HEK293T (cell line): ENCODE measurements around the gene PDX1.

Source experiments
- CTCF ChIA-PET: fragments of 350-600 bp; formaldehyde crosslinking; extraction: SDS; loops from one replicate; lab custom pipeline; 2021; ENCODE audit warnings: antibody characterized with exemption, inconsistent platforms; lab: Yijun Ruan, JAX
- POLR2A ChIA-PET: fragments of 350-600 bp; formaldehyde crosslinking; extraction: SDS; loops from one replicate; lab custom pipeline; 2020; ENCODE audit warnings: antibody characterized with exemption, inconsistent platforms; lab: Yijun Ruan, JAX
- DNase-seq: peaks from one replicate; pipeline ENCODE4 v3.0.0; 2012; ENCODE audit warnings: mixed read lengths; ENCODE audit errors: extremely low spot score
- ARNT ChIP-seq: fragments of 450-650 bp; IDR thresholded peaks from 2 replicates; pipeline ENCODE4 v1.6.1; 2017; ENCODE audit warnings: mild to moderate bottlenecking
- BHLHE40 ChIP-seq: fragments of 450-650 bp; IDR thresholded peaks from 2 replicates; pipeline ENCODE4 v1.6.1; 2016; ENCODE audit warnings: mild to moderate bottlenecking, moderate library complexity, borderline replicate concordance
- CTBP1 ChIP-seq: fragments of 450-650 bp; IDR thresholded peaks from 2 replicates; pipeline ENCODE4 v1.6.1; 2016; ENCODE audit warnings: borderline replicate concordance
- ELF4 ChIP-seq: fragments of 450-650 bp; IDR thresholded peaks from 2 replicates; pipeline ENCODE4 v1.6.1; 2017; ENCODE audit warnings: antibody characterized with exemption
- FOXA1 ChIP-seq: fragments of 450-650 bp; IDR thresholded peaks from 2 replicates; pipeline ENCODE4 v1.6.1; 2016; ENCODE audit warnings: mild to moderate bottlenecking
- FOXK2 ChIP-seq: fragments of 450-650 bp; IDR thresholded peaks from 2 replicates; pipeline ENCODE4 v1.6.1; 2016; ENCODE audit warnings: mild to moderate bottlenecking
- FOXM1 ChIP-seq: fragments of 450-650 bp; IDR thresholded peaks from 2 replicates; pipeline ENCODE4 v1.6.1; 2017; ENCODE audit warnings: mild to moderate bottlenecking, borderline replicate concordance
- HDGF ChIP-seq: fragments of 450-650 bp; IDR thresholded peaks from 2 replicates; pipeline ENCODE4 v1.6.1; 2017; ENCODE audit warnings: antibody characterized with exemption, borderline replicate concordance
- L3MBTL2 ChIP-seq: fragments of 450-650 bp; conservative IDR thresholded peaks from 2 replicates; pipeline ENCODE4 v1.6.1; 2016; ENCODE audit warnings: mild to moderate bottlenecking
- LEF1 ChIP-seq: fragments of 450-650 bp; IDR thresholded peaks from 2 replicates; pipeline ENCODE4 v1.6.1; 2017; ENCODE audit warnings: mild to moderate bottlenecking, borderline replicate concordance
- NFRKB ChIP-seq: fragments of 450-650 bp; IDR thresholded peaks from 2 replicates; pipeline ENCODE4 v1.6.1; 2016; ENCODE audit warnings: mild to moderate bottlenecking, moderate library complexity
- SP1 ChIP-seq: fragments of 450-650 bp; IDR thresholded peaks from 2 replicates; pipeline ENCODE4 v1.6.1; 2017
- SUZ12 ChIP-seq: fragments of 450-650 bp; IDR thresholded peaks from 2 replicates; pipeline ENCODE4 v1.6.1; 2016; ENCODE audit warnings: mild to moderate bottlenecking
- TARDBP ChIP-seq: fragments of 450-650 bp; IDR thresholded peaks from 2 replicates; pipeline ENCODE4 v1.6.1; 2016
- ZNF384 ChIP-seq: fragments of 450-650 bp; IDR thresholded peaks from 2 replicates; pipeline ENCODE4 v1.6.1; 2016
- TF ChIP-seq, protein P1 (sequence below): fragments of 450-650 bp; IDR thresholded peaks from 2 replicates; pipeline ENCODE4 v1.6.1; 2016

PDX1 gene

DNA sequence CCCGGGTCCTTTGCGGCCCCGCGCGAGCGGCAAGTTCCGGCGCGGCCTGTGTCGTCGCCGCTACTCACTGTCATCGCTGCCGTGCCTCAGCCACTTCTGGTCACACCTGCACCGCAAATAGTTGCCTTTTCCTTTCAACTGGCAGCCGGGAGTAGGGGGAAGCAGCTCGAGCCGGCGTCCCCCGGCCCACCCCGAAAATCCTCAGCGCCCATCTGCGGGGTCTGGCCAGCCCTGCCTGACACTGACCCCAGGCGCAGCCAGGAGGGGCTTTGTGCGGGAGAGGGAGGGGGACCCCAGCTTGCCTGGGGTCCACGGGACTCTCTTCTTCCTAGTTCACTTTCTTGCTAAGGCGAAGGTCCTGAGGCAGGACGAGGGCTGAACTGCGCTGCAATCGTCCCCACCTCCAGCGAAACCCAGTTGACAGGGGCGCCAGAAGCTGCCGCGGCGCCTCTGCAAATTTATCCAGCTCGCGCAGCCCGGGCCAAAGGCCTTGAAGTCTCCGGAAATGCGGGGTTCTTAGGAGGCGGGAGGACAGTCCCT is 1.7 kb downstream of the PDX1 start:
- TF ChIP-seq ZNF384, result no peak
- ChIA-PET POLR2A (no interaction called here), CTCF (no interaction called here)
- DNase-seq, result no peak

DNA sequence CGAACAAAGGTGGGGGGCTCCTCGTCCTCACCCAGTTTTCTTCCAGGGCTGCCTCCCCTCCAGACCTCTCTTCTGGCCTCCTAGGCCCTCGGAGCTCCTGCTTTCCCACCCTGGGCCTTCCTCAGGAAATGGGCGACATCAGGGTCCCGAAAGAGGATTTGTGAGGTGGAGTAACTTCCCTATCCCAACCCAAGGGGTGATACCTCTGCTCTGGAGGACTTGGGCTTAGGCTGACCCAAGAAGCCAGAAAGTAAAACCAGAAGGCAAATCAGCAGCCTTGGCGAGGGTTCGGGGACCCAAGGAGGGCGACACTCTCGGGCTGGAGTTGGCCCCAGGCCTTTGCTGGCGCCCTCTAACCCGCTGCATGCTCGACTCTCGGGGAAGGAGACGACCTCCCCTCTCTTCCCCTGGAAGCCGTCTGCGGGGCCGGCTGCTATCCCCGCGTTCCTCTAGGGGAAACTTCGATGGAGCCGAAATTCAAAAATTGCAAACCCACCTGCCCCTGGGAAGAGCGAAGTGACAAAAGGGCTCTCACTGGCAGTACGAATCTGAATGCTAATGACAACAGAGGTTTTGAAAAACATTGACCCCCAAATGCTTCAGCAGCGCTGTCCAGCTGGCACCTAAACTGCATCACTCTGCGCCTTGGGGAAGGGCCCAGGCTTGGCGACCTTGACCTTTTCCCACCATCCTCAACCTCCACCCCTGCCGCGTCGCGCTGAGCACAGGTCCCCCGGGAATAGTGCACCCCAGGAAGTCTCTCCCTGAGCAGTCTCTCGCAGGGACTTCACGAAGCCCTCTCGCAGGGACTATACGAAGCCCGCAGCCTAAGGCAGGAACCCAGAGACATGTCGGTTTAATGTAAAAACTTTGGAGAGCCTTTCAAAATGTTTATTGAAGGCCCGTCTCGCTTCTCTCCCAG is 2.4 kb downstream of the PDX1 start:
- POLR2A ChIA-PET, result no interaction called here
- no peak for DNase-seq
- TF ChIP-seq NFRKB, result no peak
- CTCF ChIA-PET, result no interaction called here

DNA sequence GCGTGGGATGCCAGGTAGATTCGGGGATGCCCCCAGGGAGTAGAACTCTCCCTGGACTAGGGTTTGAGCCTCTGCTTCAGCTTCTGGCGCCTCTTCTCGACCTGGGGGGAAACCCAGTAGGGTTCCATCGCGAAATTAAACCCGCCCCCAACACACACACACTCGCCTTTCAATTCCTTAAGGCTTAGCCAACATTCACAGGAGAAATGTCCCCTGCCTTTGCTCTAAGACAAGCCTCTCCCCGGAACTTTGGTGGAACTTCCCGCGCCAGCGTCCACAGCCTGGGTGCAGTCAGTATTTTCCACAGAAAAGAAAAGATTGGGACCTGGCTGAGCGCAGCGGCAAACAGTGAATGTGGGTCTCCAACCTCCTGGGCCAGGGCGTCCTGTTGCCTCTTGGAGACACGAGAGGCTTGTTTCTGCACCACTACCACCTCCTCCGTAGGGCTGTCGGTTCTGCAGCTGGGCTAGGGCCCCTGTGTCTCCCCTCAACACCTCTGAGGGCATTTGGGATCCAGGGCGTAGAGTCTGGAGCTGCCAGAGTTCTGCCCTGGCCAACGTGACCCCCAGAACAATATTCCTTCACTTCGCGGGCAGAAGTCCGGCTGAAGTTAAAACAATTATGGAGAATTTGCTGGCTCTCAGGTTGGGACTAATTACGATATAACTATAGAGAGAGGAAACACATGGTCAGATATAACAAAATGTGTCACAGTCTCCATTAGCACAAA is 3.2 kb downstream of the PDX1 start:
- TF ChIP-seq TARDBP, result no peak
- no peak for TF ChIP-seq SUZ12
- no peak for TF ChIP-seq NFRKB
- no peak for TF ChIP-seq FOXK2
- no peak for TF ChIP-seq ELF4
- TF ChIP-seq ARNT, result no peak
- no peak for TF ChIP-seq SP1
- no peak for TF ChIP-seq HDGF
- no peak for TF ChIP-seq CTBP1
- TF ChIP-seq, protein P1, sequence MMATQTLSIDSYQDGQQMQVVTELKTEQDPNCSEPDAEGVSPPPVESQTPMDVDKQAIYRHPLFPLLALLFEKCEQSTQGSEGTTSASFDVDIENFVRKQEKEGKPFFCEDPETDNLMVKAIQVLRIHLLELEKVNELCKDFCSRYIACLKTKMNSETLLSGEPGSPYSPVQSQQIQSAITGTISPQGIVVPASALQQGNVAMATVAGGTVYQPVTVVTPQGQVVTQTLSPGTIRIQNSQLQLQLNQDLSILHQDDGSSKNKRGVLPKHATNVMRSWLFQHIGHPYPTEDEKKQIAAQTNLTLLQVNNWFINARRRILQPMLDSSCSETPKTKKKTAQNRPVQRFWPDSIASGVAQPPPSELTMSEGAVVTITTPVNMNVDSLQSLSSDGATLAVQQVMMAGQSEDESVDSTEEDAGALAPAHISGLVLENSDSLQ, result no peak
- CTCF ChIA-PET, result no interaction called here
- POLR2A ChIA-PET, result no interaction called here
- no peak for DNase-seq

DNA sequence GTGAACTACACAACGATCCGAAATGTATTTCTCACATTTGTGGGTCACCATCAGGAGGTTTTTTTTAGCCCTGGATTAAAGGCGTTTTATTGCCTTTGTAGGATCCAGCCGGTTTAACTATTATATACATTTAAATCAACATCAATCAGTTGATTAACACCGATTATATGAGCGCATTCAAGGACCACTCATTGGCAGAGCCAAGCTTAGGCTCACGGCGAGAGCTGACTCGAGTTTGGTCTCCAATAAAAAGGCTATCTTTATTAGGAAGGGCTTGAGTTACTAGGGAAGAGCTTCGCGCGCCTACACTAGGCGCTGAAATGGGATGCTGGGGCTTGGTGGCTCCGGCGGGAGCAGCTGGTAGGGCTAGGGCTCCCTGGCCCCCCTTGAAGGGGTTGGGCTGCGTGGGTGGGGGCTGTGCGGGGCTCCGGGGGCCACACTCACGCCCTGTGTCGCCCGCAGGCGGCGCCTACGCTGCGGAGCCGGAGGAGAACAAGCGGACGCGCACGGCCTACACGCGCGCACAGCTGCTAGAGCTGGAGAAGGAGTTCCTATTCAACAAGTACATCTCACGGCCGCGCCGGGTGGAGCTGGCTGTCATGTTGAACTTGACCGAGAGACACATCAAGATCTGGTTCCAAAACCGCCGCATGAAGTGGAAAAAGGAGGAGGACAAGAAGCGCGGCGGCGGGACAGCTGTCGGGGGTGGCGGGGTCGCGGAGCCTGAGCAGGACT is 4.2 kb downstream of the PDX1 start:
- TF ChIP-seq BHLHE40 (no peak), FOXA1 (no peak), ARNT (no peak), NFRKB (no peak), TARDBP (no peak), FOXM1 (no peak), ELF4 (no peak), FOXK2 (no peak), SUZ12 (no peak), ZNF384 (no peak), L3MBTL2 (no peak), HDGF (no peak), SP1 (no peak), LEF1 (no peak), CTBP1 (no peak)
- TF ChIP-seq, protein P1, result no peak
- POLR2A ChIA-PET, result no interaction called here

DNA sequence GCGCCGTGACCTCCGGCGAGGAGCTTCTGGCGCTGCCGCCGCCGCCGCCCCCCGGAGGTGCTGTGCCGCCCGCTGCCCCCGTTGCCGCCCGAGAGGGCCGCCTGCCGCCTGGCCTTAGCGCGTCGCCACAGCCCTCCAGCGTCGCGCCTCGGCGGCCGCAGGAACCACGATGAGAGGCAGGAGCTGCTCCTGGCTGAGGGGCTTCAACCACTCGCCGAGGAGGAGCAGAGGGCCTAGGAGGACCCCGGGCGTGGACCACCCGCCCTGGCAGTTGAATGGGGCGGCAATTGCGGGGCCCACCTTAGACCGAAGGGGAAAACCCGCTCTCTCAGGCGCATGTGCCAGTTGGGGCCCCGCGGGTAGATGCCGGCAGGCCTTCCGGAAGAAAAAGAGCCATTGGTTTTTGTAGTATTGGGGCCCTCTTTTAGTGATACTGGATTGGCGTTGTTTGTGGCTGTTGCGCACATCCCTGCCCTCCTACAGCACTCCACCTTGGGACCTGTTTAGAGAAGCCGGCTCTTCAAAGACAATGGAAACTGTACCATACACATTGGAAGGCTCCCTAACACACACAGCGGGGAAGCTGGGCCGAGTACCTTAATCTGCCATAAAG is 4.8 kb downstream of the PDX1 start:
- ChIA-PET POLR2A (no interaction called here), CTCF (no interaction called here)
- DNase-seq, result no peak
- TF ChIP-seq NFRKB (no peak), ZNF384 (no peak), SP1 (no peak), FOXA1 (no peak), LEF1 (no peak), FOXM1 (no peak), SUZ12 (no peak), BHLHE40 (no peak), ARNT (no peak), CTBP1 (no peak), TARDBP (no peak), HDGF (no peak)
- TF ChIP-seq, protein P1, result no peak

More for the DNA sequence above, 4.2 kb downstream of the PDX1 start:
- CTCF ChIA-PET, result no interaction called here
- no peak for DNase-seq
